H1 (cell line): ENCODE results near the gene ADARB2. TPM values are rescaled to one million over a fixed set of nuclear protein-coding genes. Genes with fewer than 3 reads are reported as not detected.

Experiments used
- ATF2 ChIP-seq: IDR thresholded peaks from 2 replicates; pipeline ENCODE4 v1.6.1; 2012; ENCODE audit warnings: low read length, inconsistent platforms
- EGR1 ChIP-seq: IDR thresholded peaks from 2 replicates; pipeline ENCODE4 v1.6.1; 2011; ENCODE audit warnings: low read depth, low read length, borderline replicate concordance
- KDM1A ChIP-seq: fragments of 200-600, 300-600 bp; sonication (generic); IDR thresholded peaks from 2 replicates; pipeline ENCODE4 v1.7.1; 2016; ENCODE audit warnings: mild to moderate bottlenecking, low read length, borderline replicate concordance
- RNF2 ChIP-seq: fragments of 200-900, 300-1000 bp; sonication (generic); IDR thresholded peaks from 2 replicates; pipeline ENCODE4 v1.7.1; 2016; ENCODE audit warnings: borderline replicate concordance, low read depth, mild to moderate bottlenecking, antibody characterized with exemption, low read length; ENCODE audit not compliant: poor library complexity, severe bottlenecking; ENCODE audit errors: missing control alignments
- SP4 ChIP-seq: IDR thresholded peaks from 2 replicates; pipeline ENCODE4 v1.6.1; 2012; ENCODE audit warnings: low read length, inconsistent platforms
- polyA plus RNA-seq, 7 experiments: library from polyadenylated mRNA; depleted of rRNA in 3 of 7; stranded (reverse) in 5 of 7; unstranded in 2 of 7; fragments of >200 nt in 5 of 7; fragments of 200-250 nt in 2 of 7; gene quantifications; 1 replicate in 5 of 7; 2 replicates in 1 of 7; 4 replicates in 1 of 7; pipeline versions ENCODE4 v1.2.1 to v1.2.3, GENCODE V29; 2011 to 2013; ENCODE audit warnings: missing spikeins in 2 of 7, mixed read lengths in 2 of 7
- total RNA-seq: library from RNA; stranded (reverse); fragmentation: NEBNext Ultra II Directional; extraction: Animal tissue kit (Norgen Biotek cat#: 25700); gene quantifications from 2 replicates; pipeline ENCODE4 v1.2.1, GENCODE V29; 2021

Gene ADARB2
- total and polyA plus RNA-seq, 2 of the 8 experiments (the other 6 are each of a cell fraction or from before 2014, with no cell fraction given): 2.2 to 2.8 TPM

DNA sequence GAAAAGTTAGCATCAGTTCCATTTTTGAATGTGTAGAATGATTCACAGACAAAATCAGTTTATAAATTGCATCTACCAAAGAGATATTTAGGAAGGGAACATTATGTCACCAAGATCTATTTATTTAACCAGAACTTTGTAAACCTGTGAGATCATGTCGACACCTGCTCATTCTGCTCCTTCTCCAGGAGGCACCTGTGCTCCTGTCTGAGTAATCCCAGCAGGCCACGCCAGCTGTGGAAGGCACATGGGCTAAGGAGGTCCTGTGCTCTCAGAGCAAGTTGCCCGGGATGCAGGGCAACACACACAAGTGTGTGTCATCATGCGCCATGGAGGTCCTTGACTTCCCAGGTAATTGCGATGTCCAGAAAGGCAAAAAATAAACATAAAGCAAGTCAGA, 45.5 kb upstream of the ADARB2 start (continued):
- TF ChIP-seq ATF2 (no peak), KDM1A (no peak), SP4 (no peak), EGR1 (no peak), RNF2 (no peak)
